Esophagus squamous epithelium (tissue), 5 donors: ENCODE measurements around the gene CNTNAP2. TPM values are rescaled to one million over a fixed set of nuclear protein-coding genes. Genes with fewer than 3 reads are reported as not detected.

Source experiments
- DNase-seq: peaks from one replicate; lab custom pipeline; 2025; lab: John Stamatoyannopoulos, UW
- H3K27ac ChIP-seq, 4 donors: fragments of 200-600 bp; sonication (generic); one replicate each; pipeline ENCODE4 v1.5.1; 2016 to 2019; ENCODE audit warnings: mild to moderate bottlenecking in 1 of 4
- H3K27me3 ChIP-seq, 4 donors: fragments of 200-600 bp; sonication (generic); 1 replicate in 3 of 4; 2 replicates in 1 of 4; pipeline versions ENCODE4 v1.5.1 to v1.6.0; 2017 to 2021; ENCODE audit warnings: antibody characterized with exemption in 1 of 4
- H3K36me3 ChIP-seq, 3 donors: fragments of 200-600 bp; sonication (generic); one replicate each; pipeline ENCODE4 v1.5.1; 2016 to 2019
- H3K4me1 ChIP-seq, 3 donors: fragments of 200-600 bp; sonication (generic); one replicate each; pipeline ENCODE4 v1.5.1; 2017 to 2019
- H3K4me3 ChIP-seq, 4 donors: fragments of 200-600 bp; sonication (generic); 1 replicate in 3 of 4; 2 replicates in 1 of 4; pipeline ENCODE4 v1.5.1; 2016 to 2019; ENCODE audit warnings: mild to moderate bottlenecking in 2 of 4, moderate library complexity in 1 of 4
- H3K9me3 ChIP-seq, 3 donors: fragments of 200-600 bp; sonication (generic); one replicate each; pipeline ENCODE4 v1.5.1; 2016 to 2019
- POLR2A ChIP-seq, 4 donors: fragments of 450-650 bp; IDR thresholded peaks; one replicate each; pipeline ENCODE4 v1.6.1; 2017; ENCODE audit warnings: antibody characterized with exemption in 4 of 4, mild to moderate bottlenecking in 4 of 4, moderate library complexity in 3 of 4
- WGBS, 2 donors: methylation state at CpG; one replicate each; pipeline ENCODE4 v1.1.5; 2018; 5-methylcytosine and 5-hydroxymethylcytosine counted together
- intact Hi-C: fragments of 100-400 bp; cut with DNase I; formaldehyde crosslinking; loops from one replicate; pipeline ENCODE4 v1.15.0; 2022
- total RNA-seq, 4 donors: library from RNA; depleted of rRNA; stranded (reverse); fragments of >200 nt; gene quantifications; one replicate each; pipeline ENCODE4 v1.1.0, GENCODE V29; 2016
- TF ChIP-seq, protein P1 (sequence below), 6 experiments: fragments of 450-650 bp in 4 of 6; fragments of 200-600 bp in 2 of 6; sonication (generic) in 2 of 6; IDR thresholded peaks; one replicate each; pipeline ENCODE4 v1.5.1; 2016 to 2019; ENCODE audit warnings: antibody characterized with exemption in 6 of 6, mild to moderate bottlenecking in 4 of 6, moderate library complexity in 4 of 6
- donor health status: DM: yes; HTN: yes; CAD: no.

The CNTNAP2 gene
- total RNA-seq, 4 donors from 2014 or later = 0.95 to 2.3 (median 1.2) TPM

DNA sequence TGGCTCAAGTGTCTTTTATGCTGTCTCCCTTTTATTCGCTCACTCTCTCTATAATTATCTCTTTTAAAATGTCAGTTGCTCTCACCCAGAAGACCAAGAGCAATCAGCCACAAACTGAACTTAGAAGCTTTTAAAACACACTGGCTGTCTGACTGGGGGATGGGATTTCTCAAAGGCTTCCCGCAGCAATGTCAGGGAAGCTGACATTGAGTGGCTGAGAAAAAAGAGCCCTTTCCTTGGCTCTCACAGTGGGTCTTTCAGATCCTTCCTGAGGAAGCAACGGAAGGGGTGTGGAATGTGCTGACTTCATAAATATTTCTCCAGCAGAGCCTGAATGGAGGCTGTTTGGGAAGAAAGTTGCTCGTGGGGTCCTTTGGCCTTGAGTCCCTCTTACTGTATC lies 2028.2 kb downstream of the CNTNAP2 start:
- no peak for TF ChIP-seq POLR2A (IDR thresholded peaks at IDR 0.05)
- TF ChIP-seq, protein P1, sequence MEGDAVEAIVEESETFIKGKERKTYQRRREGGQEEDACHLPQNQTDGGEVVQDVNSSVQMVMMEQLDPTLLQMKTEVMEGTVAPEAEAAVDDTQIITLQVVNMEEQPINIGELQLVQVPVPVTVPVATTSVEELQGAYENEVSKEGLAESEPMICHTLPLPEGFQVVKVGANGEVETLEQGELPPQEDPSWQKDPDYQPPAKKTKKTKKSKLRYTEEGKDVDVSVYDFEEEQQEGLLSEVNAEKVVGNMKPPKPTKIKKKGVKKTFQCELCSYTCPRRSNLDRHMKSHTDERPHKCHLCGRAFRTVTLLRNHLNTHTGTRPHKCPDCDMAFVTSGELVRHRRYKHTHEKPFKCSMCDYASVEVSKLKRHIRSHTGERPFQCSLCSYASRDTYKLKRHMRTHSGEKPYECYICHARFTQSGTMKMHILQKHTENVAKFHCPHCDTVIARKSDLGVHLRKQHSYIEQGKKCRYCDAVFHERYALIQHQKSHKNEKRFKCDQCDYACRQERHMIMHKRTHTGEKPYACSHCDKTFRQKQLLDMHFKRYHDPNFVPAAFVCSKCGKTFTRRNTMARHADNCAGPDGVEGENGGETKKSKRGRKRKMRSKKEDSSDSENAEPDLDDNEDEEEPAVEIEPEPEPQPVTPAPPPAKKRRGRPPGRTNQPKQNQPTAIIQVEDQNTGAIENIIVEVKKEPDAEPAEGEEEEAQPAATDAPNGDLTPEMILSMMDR (IDR thresholded peaks at IDR 0.05) = no peak
- DNase-seq = no peak
- intact Hi-C loops = no loop called here
- Histone ChIP-seq H3K27ac (no peak overlapping the region), H3K27me3 (peaks cover 0 to 10% (median 0%) of the 10 kb centered on the region in 4 donors), H3K4me1 (no peaks in the 10 kb centered on the region), H3K36me3 (no peaks in the 10 kb centered on the region), H3K4me3 (no peak overlapping the region), H3K9me3 (no peaks in the 10 kb centered on the region)
- 51 to 53% methylated on average over 4 of the region's 4 CpGs for WGBS, 2 donors

DNA sequence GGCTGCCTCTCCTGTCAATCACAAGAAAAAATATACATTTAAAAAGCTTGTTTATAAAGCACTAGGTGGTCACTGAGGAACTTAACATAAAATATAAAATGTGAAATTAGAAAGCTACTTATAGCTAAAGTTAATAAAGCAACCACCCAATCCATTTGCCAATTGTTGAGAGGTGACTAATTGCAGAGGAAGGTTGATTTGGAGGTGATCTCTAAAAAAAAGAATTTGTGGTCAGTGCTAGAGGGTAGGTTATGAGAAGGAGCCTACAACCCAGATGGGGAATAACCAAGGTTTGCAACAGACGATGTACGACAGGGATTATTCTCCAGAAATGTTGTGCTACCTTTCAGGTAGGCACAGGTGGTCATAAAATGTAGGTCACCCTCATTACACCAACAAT lies 2029.7 kb downstream of the CNTNAP2 start:
- H3K9me3 ChIP-seq = no peaks in the 10 kb centered on the region
- 80 to 89% methylated on average over 2 of the region's 2 CpGs for WGBS, 2 donors
- no peak for DNase-seq
- TF ChIP-seq POLR2A (IDR thresholded peaks at IDR 0.05) = no peak
- TF ChIP-seq, protein P1 (IDR thresholded peaks at IDR 0.05) = no peak
- no peaks in the 10 kb centered on the region for H3K4me1 ChIP-seq
- H3K27ac ChIP-seq = no peak overlapping the region
- H3K4me3 ChIP-seq = no peak overlapping the region
- peaks cover 0 to 10% (median 0%) of the 10 kb centered on the region in 4 donors for H3K27me3 ChIP-seq
- H3K36me3 ChIP-seq = no peaks in the 10 kb centered on the region
- intact Hi-C loops = no loop called here

DNA sequence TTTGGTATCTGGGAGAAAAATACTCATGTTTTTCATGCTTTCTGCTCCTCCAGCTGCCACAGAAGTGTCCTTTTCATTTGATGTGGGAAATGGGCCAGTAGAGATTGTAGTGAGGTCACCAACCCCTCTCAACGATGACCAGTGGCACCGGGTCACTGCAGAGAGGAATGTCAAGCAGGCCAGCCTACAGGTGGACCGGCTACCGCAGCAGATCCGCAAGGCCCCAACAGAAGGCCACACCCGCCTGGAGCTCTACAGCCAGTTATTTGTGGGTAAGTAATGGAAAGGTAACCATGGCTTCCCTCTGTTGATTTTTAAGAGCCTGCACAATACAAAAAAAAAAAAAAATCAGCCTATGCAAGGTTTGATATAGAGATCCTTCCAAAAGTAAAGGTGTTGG lies 2030.8 kb downstream of the CNTNAP2 start:
- H3K9me3 ChIP-seq = no peaks in the 10 kb centered on the region
- H3K4me3 ChIP-seq = no peak overlapping the region
- DNase-seq = no peak
- H3K36me3 ChIP-seq = no peaks in the 10 kb centered on the region
- no peaks in the 10 kb centered on the region for H3K4me1 ChIP-seq
- 100% methylated on average over 2 of the region's 6 CpGs; no CpG with 5 or more reads in 1 of the 2 donors for WGBS, 2 donors
- TF ChIP-seq, protein P1 (IDR thresholded peaks at IDR 0.05) = no peak
- no peak for TF ChIP-seq POLR2A (IDR thresholded peaks at IDR 0.05)
- no peak overlapping the region for H3K27ac ChIP-seq
- intact Hi-C loops = no loop called here
- peaks cover 0 to 10% (median 0%) of the 10 kb centered on the region in 4 donors for H3K27me3 ChIP-seq

DNA sequence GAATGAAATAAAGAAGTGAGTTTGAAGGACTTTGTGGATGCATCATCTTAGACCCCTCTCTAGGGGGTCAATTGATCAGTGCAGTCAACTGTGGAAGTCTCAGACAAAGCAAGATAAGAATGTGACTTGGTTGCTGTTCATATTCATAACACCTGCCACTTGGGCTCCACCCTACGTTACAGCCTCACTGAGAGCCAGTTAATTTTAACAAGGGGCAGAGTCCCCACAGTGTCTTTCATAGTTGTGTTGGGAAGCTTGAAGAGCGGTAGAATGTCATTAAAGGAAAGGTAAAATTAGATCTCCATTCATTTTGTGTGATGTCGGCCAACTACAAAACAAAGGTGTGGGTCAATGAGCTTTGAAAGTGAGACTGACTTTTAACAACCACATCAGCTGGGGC lies 2031.9 kb downstream of the CNTNAP2 start:
- Histone ChIP-seq H3K36me3 (no peaks in the 10 kb centered on the region), H3K27me3 (peaks cover 0 to 9% (median 0%) of the 10 kb centered on the region in 4 donors), H3K27ac (no peak overlapping the region), H3K4me3 (no peak overlapping the region), H3K4me1 (peaks cover 0 to 2% (median 0%) of the 10 kb centered on the region in 3 donors), H3K9me3 (no peaks in the 10 kb centered on the region)
- 82 to 94% methylated on average over 3 of the region's 3 CpGs for WGBS, 2 donors
- intact Hi-C loops = no loop called here
- DNase-seq = no peak
- TF ChIP-seq POLR2A (IDR thresholded peaks at IDR 0.05) = no peak
- TF ChIP-seq, protein P1 (IDR thresholded peaks at IDR 0.05) = no peak

DNA sequence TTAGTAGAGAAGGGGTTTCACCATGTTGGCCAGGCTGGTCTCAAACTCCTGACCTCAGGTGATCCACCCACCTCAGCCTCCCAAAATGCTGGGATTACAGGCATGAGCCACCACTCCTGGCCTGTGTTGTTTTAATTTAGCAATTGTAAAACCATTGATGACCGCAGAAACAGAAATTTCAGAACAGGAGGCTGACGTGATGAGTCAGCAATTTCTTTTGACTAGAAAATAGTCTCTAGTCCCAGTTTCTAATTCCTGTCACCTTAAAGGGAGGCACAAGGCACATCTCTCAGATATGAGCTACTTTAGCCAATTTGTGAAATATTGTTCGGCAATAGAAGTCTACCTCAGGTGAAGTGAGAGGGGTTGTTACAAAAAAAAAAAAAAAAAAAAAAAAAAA lies 2033.1 kb downstream of the CNTNAP2 start:
- H3K36me3 ChIP-seq = no peaks in the 10 kb centered on the region
- no peaks in the 10 kb centered on the region for H3K27me3 ChIP-seq
- no peak for DNase-seq
- H3K4me1 ChIP-seq = peaks cover 0 to 9% (median 0%) of the 10 kb centered on the region in 3 donors
- intact Hi-C loops = no loop called here
- no peak overlapping the region for H3K27ac ChIP-seq
- H3K9me3 ChIP-seq = no peaks in the 10 kb centered on the region
- 90 to 95% methylated on average over 3 of the region's 3 CpGs for WGBS, 2 donors
- TF ChIP-seq, protein P1 (IDR thresholded peaks at IDR 0.05) = no peak
- no peak for TF ChIP-seq POLR2A (IDR thresholded peaks at IDR 0.05)
- H3K4me3 ChIP-seq = no peak overlapping the region
